ENCODE measurements around the gene KCNAB1.

DNA sequence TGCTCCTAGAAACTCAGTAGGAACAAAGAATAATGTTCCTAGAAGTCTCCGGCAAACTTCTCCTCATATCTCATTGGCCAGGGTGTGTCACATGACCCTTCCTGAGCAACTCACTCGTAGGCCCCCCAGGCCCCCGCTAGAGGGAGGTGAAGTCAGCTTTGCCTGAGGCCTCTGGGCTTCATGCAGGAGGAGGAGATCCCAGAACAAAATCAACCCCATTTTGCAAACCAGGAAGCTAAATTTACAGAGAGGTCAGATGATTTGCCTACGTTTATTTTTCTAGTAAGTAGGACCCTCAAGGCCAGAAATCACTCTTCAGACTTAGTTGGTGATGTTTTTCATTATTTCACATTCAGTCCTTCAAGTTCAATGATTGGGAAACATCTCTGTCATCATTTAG lies 335.5 kb downstream of the KCNAB1 start:
- TF ChIP-seq, protein P1, sequence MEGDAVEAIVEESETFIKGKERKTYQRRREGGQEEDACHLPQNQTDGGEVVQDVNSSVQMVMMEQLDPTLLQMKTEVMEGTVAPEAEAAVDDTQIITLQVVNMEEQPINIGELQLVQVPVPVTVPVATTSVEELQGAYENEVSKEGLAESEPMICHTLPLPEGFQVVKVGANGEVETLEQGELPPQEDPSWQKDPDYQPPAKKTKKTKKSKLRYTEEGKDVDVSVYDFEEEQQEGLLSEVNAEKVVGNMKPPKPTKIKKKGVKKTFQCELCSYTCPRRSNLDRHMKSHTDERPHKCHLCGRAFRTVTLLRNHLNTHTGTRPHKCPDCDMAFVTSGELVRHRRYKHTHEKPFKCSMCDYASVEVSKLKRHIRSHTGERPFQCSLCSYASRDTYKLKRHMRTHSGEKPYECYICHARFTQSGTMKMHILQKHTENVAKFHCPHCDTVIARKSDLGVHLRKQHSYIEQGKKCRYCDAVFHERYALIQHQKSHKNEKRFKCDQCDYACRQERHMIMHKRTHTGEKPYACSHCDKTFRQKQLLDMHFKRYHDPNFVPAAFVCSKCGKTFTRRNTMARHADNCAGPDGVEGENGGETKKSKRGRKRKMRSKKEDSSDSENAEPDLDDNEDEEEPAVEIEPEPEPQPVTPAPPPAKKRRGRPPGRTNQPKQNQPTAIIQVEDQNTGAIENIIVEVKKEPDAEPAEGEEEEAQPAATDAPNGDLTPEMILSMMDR (IDR thresholded peaks at IDR 0.05; ENCODE audit: low read length): peak; percentile 43
- no peak for TF ChIP-seq EZH2 (IDR thresholded peaks at IDR 0.05; ENCODE audit: borderline replicate concordance, low read length)
